Liver (tissue), 9 donors: ENCODE data around the gene PASD1. TPM values are rescaled to one million over a fixed set of nuclear protein-coding genes. Genes with fewer than 3 reads are reported as not detected.

ENCODE experiments used
- DNase-seq: peaks from one replicate; pipeline ENCODE4 v3.0.0-alpha.2; 2017; ENCODE audit warnings: low spot score
- H3K27ac ChIP-seq, 2 donors: one replicate each; pipeline ENCODE4 v1.7.0; 2013; ENCODE audit warnings: inconsistent platforms in 2 of 2, low read length in 2 of 2, control low read depth in 1 of 2, low read depth in 1 of 2, mild to moderate bottlenecking in 1 of 2
- H3K27me3 ChIP-seq, 4 donors: one replicate each; pipeline versions ENCODE4 v1.6.1 to v1.7.0; 2013; ENCODE audit warnings: low read length in 3 of 4, inconsistent platforms in 1 of 4, mild to moderate bottlenecking in 1 of 4, moderate library complexity in 1 of 4; ENCODE audit not compliant: control insufficient read depth in 4 of 4, insufficient read depth in 4 of 4
- H3K36me3 ChIP-seq, 4 donors: one replicate each; pipeline versions ENCODE4 v1.6.1 to v1.7.0; 2013; ENCODE audit warnings: low read length in 3 of 4, mild to moderate bottlenecking in 3 of 4, low read depth in 1 of 4, moderate library complexity in 1 of 4; ENCODE audit not compliant: control insufficient read depth in 4 of 4, insufficient read depth in 3 of 4
- H3K4me1 ChIP-seq, 4 donors: one replicate each; pipeline versions ENCODE4 v1.6.1 to v1.7.0; 2013; ENCODE audit warnings: low read length in 3 of 4, mild to moderate bottlenecking in 3 of 4, moderate library complexity in 1 of 4; ENCODE audit not compliant: control insufficient read depth in 4 of 4, insufficient read depth in 4 of 4
- H3K4me3 ChIP-seq, 3 donors: one replicate each; pipeline versions ENCODE4 v1.6.1 to v1.7.0; 2013; ENCODE audit warnings: low read length in 3 of 3, control low read depth in 1 of 3, low read depth in 1 of 3, mild to moderate bottlenecking in 1 of 3
- H3K9ac ChIP-seq, 2 donors: one replicate each; pipeline ENCODE4 v1.7.0; 2013; ENCODE audit warnings: low read length in 2 of 2, mild to moderate bottlenecking in 2 of 2, moderate library complexity in 2 of 2, control low read depth in 1 of 2, low read depth in 1 of 2
- H3K9me3 ChIP-seq, 4 donors: one replicate each; pipeline versions ENCODE4 v1.6.1 to v1.7.0; 2013; ENCODE audit warnings: low read length in 3 of 4; ENCODE audit not compliant: control insufficient read depth in 4 of 4
- FOXA1 ChIP-seq: IDR thresholded peaks from 2 replicates; pipeline ENCODE4 v1.6.1; 2016; ENCODE audit warnings: antibody characterized with exemption
- FOXA2 ChIP-seq: IDR thresholded peaks from 2 replicates; pipeline ENCODE4 v1.6.1; 2016; ENCODE audit warnings: antibody characterized with exemption
- GABPA ChIP-seq, 2 donors: IDR thresholded peaks in 1 of 2; conservative IDR thresholded peaks in 1 of 2; 2 replicates each; pipeline ENCODE4 v1.6.1; 2016; ENCODE audit warnings: antibody characterized with exemption in 2 of 2, mild to moderate bottlenecking in 1 of 2, moderate library complexity in 1 of 2
- HNF4G ChIP-seq: IDR thresholded peaks from 2 replicates; pipeline ENCODE4 v1.6.1; 2016; ENCODE audit warnings: antibody characterized with exemption
- JUND ChIP-seq, 2 donors: IDR thresholded peaks; 2 replicates each; pipeline ENCODE4 v1.6.1; 2016; ENCODE audit warnings: antibody characterized with exemption in 2 of 2
- RAD21 ChIP-seq, 2 donors: IDR thresholded peaks; 2 replicates each; pipeline ENCODE4 v1.6.1; 2016; ENCODE audit warnings: antibody characterized with exemption in 2 of 2, mild to moderate bottlenecking in 2 of 2
- RXRA ChIP-seq, 2 donors: IDR thresholded peaks; 2 replicates each; pipeline ENCODE4 v1.6.1; 2017 to 2018; ENCODE audit warnings: antibody characterized with exemption in 2 of 2, mild to moderate bottlenecking in 1 of 2
- YY1 ChIP-seq: IDR thresholded peaks from 2 replicates; pipeline ENCODE4 v1.6.1; 2016; ENCODE audit warnings: antibody characterized with exemption, mild to moderate bottlenecking
- WGBS: extraction: QIAGEN DNeasy Blood & Tissue Kit; methylation state at CpG from one replicate; pipeline ENCODE4 v1.1.7; 2013; 5-methylcytosine and 5-hydroxymethylcytosine counted together
- polyA plus RNA-seq, 2 donors: library from polyadenylated mRNA; stranded (reverse) in 1 of 2; unstranded in 1 of 2; fragments of 200-250 nt in 1 of 2; fragments of >200 nt in 1 of 2; fragmentation: Nextera tagmentation in 1 of 2; extraction: Ambion mirVana in 1 of 2; gene quantifications; one replicate each; pipeline versions ENCODE4 v1.2.1 to v1.2.3, GENCODE V29; 2013 to 2015
- total RNA-seq, 2 donors: library from RNA; depleted of rRNA; stranded (reverse); fragments of >200 nt; gene quantifications; one replicate each; pipeline ENCODE4 v1.2.3, GENCODE V29; 2014
- TF ChIP-seq, protein P1 (sequence below): IDR thresholded peaks from 2 replicates; pipeline ENCODE4 v1.6.1; 2016; ENCODE audit warnings: antibody characterized with exemption
- TF ChIP-seq, protein P2 (sequence below): fragments of 150-350 bp; IDR thresholded peaks from 2 replicates; pipeline ENCODE4 v1.5.1; 2017; ENCODE audit warnings: improper control_type of control experiment, low read depth, low read length; ENCODE audit not compliant: missing input control
- TF ChIP-seq, protein P3 (sequence below): IDR thresholded peaks from 2 replicates; pipeline ENCODE4 v1.6.1; 2016; ENCODE audit warnings: antibody characterized with exemption, mild to moderate bottlenecking
- TF ChIP-seq, protein P4 (sequence below): IDR thresholded peaks from 2 replicates; pipeline ENCODE4 v1.6.1; 2016; ENCODE audit warnings: antibody characterized with exemption
- donor health status: healthy.
- donor health status: healthy.
- donor health status: healthy.
- donor health status: healthy.
- donor health status: healthy.

PASD1 gene
- total and polyA plus RNA-seq, 4 donors = not detected

- TF ChIP-seq, protein P1, sequence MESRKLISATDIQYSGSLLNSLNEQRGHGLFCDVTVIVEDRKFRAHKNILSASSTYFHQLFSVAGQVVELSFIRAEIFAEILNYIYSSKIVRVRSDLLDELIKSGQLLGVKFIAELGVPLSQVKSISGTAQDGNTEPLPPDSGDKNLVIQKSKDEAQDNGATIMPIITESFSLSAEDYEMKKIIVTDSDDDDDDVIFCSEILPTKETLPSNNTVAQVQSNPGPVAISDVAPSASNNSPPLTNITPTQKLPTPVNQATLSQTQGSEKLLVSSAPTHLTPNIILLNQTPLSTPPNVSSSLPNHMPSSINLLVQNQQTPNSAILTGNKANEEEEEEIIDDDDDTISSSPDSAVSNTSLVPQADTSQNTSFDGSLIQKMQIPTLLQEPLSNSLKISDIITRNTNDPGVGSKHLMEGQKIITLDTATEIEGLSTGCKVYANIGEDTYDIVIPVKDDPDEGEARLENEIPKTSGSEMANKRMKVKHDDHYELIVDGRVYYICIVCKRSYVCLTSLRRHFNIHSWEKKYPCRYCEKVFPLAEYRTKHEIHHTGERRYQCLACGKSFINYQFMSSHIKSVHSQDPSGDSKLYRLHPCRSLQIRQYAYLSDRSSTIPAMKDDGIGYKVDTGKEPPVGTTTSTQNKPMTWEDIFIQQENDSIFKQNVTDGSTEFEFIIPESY = no peak
- TF ChIP-seq GABPA (IDR thresholded peaks at IDR 0.05 in 1 of 2, conservative IDR thresholded peaks at IDR 0.05 in 1 of 2) = no peak
Observed at GRCh38 chrX:151692825-151693224, 129.3 kb downstream of the PASD1 start (continued).

DNA sequence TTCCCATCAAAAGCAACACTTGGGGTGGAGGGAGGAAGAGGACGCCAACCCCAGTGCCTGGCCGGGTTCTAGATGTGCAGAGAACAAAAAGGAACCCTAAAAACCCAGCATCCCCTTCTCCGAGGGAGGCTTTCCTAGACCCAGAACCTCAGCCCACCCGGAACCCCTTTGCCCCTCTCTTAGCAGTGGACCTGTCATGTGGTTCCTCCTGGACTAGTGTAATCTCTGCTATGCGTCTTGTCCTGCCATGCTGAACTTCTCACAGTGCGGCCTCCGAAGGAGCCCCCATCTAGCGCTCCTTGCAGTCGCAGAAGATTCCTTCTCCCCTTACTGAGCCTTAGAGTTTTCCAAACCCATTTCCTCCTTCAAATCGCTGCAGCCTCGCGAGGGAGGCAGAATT is 130.6 kb downstream of the PASD1 start:
- H3K9me3 ChIP-seq = no peaks in the 10 kb centered on the region

DNA sequence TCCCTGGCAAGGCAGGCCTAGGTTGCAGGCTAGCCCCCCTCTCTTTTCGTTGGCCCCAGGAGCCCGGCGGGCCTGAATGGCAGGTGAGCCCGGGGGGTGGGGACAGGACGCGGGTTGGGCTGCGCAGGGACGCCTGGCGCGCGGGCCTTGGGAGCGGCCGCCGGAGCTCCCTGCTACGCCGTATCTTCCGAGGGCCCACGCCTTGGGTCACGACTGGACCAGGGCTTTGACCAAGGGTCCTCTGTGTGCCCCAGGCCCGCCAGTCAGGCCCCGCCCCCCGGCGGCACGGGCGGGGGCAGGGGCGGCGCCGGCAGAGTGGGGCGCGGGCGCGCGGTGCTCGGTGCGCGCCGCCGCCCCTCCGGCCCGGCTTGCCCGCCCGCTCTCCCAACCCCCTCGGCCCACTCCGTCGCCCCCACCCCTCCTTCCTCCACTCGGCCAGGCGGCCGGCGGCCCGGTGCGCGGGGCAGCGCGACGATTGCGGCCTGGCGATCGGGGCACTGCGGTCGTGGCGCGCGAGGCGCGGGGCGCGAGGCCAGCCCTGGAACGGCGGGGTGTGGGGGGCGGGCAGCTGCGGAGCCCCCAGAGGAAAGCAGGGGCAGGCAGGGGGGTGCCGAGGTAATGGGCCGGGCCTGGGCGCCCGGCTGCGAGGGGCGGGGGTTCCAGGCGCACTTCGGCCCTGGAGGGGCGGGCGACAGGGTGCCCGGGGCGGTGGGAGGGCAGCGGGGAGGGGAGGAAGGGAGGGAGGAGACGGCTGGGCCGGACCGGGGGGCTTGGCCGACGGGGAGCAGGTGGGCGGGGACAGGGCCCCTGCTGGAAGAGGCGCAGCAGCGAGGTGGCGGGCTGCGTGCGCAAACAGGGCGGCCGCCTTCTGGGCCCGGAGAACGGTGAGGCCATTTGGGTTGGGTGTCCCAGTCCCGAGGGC is 131.4 kb downstream of the PASD1 start, which contains the start of gene PRRG3:
PRRG3 (plus strand) TSS at position 798 of the 922 bp plus-strand sequence. CDS start 3,357 bp downstream, outside the sequence.
- H3K27me3 ChIP-seq = no peaks in the 10 kb centered on the region
- no peak within 1 kb of the TSS for H3K4me3 ChIP-seq
- TF ChIP-seq RAD21 (IDR thresholded peaks at IDR 0.05) (no peak), JUND (IDR thresholded peaks at IDR 0.05) (no peak), HNF4G (no peak), FOXA1 (no peak), YY1 (no peak)
- TF ChIP-seq, protein P2, sequence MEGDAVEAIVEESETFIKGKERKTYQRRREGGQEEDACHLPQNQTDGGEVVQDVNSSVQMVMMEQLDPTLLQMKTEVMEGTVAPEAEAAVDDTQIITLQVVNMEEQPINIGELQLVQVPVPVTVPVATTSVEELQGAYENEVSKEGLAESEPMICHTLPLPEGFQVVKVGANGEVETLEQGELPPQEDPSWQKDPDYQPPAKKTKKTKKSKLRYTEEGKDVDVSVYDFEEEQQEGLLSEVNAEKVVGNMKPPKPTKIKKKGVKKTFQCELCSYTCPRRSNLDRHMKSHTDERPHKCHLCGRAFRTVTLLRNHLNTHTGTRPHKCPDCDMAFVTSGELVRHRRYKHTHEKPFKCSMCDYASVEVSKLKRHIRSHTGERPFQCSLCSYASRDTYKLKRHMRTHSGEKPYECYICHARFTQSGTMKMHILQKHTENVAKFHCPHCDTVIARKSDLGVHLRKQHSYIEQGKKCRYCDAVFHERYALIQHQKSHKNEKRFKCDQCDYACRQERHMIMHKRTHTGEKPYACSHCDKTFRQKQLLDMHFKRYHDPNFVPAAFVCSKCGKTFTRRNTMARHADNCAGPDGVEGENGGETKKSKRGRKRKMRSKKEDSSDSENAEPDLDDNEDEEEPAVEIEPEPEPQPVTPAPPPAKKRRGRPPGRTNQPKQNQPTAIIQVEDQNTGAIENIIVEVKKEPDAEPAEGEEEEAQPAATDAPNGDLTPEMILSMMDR = no peak
- TF ChIP-seq, protein P3, sequence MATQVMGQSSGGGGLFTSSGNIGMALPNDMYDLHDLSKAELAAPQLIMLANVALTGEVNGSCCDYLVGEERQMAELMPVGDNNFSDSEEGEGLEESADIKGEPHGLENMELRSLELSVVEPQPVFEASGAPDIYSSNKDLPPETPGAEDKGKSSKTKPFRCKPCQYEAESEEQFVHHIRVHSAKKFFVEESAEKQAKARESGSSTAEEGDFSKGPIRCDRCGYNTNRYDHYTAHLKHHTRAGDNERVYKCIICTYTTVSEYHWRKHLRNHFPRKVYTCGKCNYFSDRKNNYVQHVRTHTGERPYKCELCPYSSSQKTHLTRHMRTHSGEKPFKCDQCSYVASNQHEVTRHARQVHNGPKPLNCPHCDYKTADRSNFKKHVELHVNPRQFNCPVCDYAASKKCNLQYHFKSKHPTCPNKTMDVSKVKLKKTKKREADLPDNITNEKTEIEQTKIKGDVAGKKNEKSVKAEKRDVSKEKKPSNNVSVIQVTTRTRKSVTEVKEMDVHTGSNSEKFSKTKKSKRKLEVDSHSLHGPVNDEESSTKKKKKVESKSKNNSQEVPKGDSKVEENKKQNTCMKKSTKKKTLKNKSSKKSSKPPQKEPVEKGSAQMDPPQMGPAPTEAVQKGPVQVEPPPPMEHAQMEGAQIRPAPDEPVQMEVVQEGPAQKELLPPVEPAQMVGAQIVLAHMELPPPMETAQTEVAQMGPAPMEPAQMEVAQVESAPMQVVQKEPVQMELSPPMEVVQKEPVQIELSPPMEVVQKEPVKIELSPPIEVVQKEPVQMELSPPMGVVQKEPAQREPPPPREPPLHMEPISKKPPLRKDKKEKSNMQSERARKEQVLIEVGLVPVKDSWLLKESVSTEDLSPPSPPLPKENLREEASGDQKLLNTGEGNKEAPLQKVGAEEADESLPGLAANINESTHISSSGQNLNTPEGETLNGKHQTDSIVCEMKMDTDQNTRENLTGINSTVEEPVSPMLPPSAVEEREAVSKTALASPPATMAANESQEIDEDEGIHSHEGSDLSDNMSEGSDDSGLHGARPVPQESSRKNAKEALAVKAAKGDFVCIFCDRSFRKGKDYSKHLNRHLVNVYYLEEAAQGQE = no peak
- TF ChIP-seq, protein P1 = no peak
- TF ChIP-seq, protein P4, sequence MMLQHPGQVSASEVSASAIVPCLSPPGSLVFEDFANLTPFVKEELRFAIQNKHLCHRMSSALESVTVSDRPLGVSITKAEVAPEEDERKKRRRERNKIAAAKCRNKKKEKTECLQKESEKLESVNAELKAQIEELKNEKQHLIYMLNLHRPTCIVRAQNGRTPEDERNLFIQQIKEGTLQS = no peak
- no peaks in the 10 kb centered on the region for H3K36me3 ChIP-seq
- no peak for DNase-seq
- no peak within 1 kb of the TSS for H3K27ac ChIP-seq
- WGBS = 6% methylated on average over 98 of the region's 100 CpGs
- H3K4me1 ChIP-seq = peaks cover 0 to 3% (median 0%) of the 10 kb centered on the region in 4 donors
- no peak within 1 kb of the TSS for H3K9ac ChIP-seq
- H3K9me3 ChIP-seq = no peaks in the 10 kb centered on the region

More for the DNA sequence above, 130.6 kb downstream of the PASD1 start:
- no peak for DNase-seq
- TF ChIP-seq RXRA (IDR thresholded peaks at IDR 0.05) (no peak), FOXA2 (no peak)
- H3K36me3 ChIP-seq = no peaks in the 10 kb centered on the region
- no peak overlapping the region for H3K4me3 ChIP-seq
- H3K9ac ChIP-seq = no peak overlapping the region
- H3K27me3 ChIP-seq = no peaks in the 10 kb centered on the region
- peaks cover 0 to 3% (median 0%) of the 10 kb centered on the region in 4 donors for H3K4me1 ChIP-seq
- no peak overlapping the region for H3K27ac ChIP-seq
- 69% methylated on average over 12 of the region's 12 CpGs for WGBS
